Measurements from ENCODE around the gene JHY.
A peak's percentile ranks its signal among the peaks of the same experiment; 100 is the strongest.

The JHY gene

DNA sequence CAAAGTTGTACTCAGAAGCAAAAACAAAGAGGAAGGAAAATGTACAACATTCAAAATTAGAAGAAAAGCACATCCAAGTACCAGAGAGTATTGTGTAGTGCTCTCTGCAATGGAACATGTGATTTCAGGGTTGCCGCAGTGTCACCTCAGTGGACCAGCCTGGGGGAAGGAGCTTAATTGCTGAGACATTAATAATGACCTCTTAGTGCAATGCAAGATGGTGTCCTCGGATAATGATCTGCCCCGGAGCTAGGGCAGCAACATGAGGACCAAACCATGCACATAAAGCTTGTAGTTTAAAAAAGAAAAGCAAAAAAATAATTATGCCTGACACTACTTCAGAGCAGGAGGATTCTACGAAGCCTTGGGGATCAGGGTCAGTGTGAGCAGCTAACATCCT lies 11.3 kb upstream of the JHY start:
- DNase-seq (ENCODE audit: low read depth in 2 of 2, low spot score in 1 of 2): no peak

DNA sequence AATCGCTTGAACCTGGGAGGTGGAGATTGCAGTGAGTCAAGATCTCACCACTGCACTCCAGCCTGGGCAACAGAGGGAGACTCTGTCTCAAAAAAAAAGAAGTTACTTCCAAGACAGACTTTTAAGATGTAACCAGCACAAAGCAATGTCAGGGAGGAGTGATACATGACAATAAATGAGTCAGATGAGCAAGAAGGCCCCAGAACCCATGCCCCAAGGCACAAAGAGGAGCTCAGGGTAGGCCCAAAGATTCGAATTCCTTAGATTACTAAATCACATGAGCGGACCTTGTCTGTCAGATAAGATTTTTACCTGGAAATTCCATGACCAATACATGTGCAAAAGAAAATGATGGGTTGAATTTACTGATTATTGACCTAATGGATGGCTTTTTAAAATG lies 10.5 kb upstream of the JHY start:
- DNase-seq (ENCODE audit: low read depth in 2 of 2, low spot score in 1 of 2): no peak

DNA sequence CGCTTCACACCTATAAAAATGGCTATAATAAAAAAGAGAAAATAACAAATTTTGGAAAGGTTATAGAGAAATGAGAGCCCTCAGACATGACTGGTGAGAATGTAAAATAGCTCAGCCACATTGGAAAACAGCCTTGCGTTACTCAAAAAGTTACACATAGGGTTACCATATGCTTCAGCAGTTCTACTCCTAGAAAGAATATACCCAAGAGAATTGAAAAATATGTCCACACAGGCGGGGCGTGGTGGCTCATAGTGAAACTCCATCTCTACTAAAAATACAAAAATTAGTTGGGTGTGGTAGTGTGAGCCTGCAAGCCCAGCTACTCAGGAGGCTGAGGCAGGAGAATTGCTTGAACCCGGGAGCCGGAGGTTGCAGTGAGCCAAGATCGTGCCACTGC lies 7.6 kb upstream of the JHY start:
- no peak for DNase-seq (ENCODE audit: low read depth in 2 of 2, low spot score in 1 of 2)

DNA sequence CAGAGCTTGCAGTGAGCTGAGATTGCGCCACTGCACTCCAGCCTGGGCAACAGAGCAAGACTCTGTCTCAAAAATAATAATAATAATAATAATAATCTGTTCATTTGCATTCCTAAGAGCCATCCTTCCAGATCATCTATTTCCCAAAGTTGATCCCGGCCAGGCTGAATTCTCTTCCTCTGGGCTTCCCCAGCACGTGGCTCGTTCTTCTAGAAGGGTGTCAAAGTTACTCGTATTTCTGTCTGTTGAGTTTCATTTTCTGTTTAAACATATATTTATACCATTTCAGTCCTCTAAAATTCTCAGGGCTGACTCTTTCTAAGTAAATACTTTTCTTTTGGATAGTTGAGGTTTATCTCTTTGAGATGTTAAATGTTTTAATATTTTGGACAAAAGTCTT lies 4.8 kb upstream of the JHY start:
- no peak for DNase-seq (ENCODE audit: low read depth in 2 of 2, low spot score in 1 of 2)

DNA sequence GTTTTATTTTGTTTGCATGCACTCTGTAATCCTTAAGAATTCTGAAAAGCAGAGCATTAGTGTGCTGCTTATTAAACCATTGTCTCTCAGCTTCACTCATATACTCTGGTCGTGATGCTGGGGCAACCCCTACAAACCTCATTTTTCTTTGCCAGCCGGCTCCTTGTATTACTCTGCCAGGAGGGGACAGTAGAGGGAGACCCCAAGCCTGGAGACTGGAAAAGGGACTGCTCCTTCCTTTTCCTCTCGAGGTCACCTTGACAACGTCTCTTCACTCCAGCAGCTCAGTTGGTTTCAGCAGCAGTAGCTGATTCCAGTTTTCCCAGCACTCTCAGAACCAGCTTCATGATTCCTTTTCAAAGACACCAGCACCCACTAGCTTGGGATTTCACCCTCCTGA lies 2.8 kb upstream of the JHY start:
- no peak for DNase-seq (ENCODE audit: low read depth in 2 of 2, low spot score in 1 of 2)

DNA sequence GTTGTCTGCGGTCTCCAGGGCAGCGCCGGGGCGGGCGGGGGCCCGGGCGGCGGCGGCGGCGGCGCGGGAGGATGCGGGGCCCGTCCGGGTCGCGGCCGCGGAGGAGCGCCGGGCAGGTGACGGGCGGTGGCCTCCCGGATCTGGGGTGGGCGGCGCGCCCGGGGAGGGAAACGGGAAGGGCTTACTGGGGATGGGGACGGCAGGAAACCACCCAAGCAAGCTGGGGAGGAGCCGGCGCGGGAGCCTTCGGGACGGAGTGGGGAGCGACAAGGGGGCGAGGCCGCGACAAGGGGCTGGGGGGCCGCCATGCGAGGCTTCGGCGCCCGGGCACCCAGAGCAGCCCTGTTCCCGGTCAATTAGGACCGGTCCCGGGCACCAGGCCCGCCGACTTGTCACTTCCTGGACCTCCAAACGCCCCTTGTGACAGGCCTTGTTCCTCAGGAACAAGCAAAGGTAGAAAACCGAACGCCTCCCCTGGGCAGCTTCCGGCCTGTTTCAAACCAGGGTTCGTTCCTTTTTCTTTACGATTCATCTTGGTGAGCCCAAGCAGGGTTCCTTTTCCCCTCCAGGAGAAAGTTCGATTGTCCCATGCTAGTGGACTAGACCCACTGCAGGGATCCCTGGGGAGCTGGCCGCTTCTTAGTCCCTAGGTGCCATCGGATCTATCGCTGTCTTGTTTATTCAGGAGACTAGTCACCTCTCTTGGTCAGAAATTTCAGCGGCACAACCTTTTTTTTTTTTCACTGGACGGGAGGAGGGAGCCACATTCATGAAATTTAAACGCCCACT lies 492 bp downstream of the JHY start:
- peak in 1 of 2 donors; percentile 8 for DNase-seq (ENCODE audit: low read depth in 2 of 2, low spot score in 1 of 2)

DNA sequence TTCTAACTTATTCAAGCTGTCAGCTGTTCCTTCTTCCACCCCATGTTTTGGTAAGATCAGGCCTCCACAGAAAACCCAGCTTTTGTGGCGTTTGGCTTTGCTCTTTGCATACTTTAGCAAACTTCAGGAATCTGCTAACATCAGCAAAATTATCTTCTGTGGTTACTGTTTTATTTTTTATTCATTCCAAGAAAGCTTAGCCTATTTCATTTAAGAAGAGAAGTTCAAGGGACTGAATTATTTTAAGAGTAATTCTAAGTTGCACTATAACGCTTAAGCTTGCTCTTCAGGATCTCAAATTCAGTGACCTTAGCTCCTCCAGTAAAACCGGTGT lies 1.1 kb downstream of the JHY start:
- no peak for DNase-seq (ENCODE audit: low read depth in 2 of 2, low spot score in 1 of 2)

DNA sequence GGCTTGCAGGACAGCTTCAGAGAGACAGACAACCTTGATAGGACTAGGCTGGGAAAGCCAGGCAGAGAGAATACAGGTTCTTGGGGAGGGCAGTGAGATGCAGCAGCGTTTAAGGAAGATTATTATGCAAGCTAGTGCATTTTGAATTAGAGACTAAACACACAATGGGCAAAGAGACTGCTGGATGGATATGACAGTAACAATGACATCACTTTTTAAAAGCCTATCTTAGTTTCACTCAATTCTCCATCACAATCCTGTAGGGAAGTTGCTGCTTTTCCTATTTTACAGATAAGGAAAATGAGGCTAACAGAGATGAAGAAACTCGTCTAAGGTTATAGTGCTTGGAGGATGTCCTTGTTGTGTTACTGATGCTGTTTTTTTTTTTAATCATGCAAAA lies 5.6 kb downstream of the JHY start:
- DNase-seq (ENCODE audit: low read depth in 2 of 2, low spot score in 1 of 2): no peak

DNA sequence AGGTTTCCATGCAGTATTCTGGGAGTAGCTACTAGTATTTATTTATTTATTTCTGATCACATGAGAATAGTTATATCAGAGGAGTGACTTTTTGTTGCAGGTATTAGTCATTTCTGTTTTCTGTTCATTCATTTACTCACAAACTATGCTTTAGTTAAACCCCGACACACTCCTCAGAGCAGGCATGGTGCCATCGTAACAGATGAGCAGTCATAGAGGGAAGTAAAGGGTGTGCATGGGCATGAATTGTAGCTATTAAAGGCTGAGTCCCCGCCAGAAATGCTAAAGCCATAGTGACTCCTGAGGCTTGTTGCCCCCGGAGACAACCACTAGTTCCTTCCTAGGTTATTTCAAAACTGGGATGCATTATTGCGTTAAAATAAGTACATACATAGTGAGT lies 10.6 kb downstream of the JHY start:
- no peak for DNase-seq (ENCODE audit: low read depth in 2 of 2, low spot score in 1 of 2)

DNA sequence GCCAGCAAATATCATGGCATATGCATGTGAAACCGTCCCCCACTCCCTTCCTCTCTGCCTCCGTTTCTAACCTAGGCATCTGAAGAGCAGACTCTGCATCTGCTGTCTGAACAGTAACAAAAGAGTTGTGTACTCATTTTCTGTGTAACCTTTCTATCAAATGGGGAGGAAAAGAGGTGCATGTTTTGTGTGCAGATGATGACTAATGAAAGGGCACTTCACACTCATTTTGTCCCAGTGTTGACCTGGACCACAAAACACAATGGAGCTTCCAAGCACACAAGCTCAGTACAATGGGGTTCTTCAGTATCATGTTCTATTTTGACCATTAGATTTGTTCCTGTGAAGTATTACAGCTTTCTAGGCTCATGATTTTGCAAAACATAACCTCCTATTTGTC lies 13.0 kb downstream of the JHY start:
- DNase-seq (ENCODE audit: low read depth in 2 of 2, low spot score in 1 of 2): no peak

DNA sequence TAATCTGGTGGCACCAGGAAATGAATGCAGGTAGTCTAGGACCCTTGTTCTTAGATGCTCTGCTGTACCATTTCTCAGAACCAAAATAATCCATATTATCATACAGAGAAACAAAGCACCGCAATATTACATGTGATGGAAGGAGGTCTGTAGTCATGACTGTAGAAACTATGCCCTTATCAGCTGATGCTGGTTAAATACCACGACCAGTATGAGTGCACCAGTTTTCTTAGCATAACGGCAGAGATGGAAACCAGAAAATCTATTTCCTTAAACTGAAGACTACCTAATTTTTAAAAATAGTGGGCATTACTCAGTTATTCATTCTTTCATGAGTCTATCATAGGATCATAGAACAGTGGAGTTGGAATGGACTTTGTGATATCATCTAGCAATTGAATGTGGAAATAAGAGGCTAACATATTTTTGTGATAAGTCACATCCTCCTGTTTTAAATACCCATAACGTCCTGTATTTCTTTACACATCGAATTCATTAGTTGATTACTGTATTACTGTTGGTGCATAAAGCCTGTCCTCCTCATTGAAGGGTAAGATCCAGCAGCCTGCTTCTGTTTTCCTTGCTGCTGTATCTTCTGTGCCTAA lies 15.1 kb downstream of the JHY start:
- no peak for DNase-seq (ENCODE audit: low read depth in 2 of 2, low spot score in 1 of 2)

DNA sequence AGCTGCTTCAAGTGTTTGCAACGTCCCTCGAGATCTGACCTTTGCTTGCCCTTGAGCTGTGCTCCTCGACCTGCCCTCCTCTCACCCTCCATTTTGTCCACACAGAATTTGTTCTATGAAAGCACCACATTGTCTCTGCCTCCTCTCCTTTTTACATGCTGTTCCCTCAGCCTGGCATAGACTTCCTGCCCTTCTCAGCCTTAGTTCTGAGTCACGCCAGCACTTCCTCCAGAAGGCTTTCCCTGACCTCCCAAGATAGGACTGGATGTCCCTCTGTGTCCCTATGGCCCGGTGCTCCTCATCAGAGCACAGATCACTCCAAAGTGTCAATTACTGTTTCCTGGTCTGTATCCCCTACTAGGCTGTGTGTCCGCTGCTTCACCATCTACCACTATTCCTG lies 16.2 kb downstream of the JHY start:
- DNase-seq (ENCODE audit: low read depth in 2 of 2, low spot score in 1 of 2): no peak

DNA sequence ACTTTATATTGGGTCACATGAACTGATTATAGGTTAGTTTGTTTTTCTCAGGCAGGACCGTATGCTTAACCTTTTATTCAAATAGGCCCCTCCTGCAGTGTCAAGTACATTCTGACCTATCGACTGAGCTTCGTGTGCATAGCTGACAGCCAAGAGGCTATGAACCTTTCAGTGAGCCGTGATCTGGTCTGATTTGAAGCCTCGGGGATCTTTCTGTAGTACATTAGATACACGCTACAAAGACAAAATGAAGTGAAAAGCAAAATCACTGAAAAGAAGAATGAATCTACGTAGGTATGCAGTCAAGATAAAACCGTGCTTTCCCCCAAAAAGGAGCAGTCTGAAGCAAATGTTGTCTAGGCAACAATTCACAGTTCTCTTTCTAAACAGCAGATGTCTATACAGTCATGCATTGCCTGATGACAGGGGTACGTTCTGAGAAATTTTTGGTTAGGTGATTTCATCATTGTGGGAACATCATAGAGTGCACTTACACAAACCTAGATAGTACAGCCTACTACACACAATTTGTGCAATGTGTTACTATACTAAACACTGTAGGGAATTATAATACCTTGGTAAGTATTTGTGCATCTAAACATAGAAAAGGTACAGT lies 18.1 kb downstream of the JHY start:
- DNase-seq (ENCODE audit: low read depth in 2 of 2, low spot score in 1 of 2): no peak

DNA sequence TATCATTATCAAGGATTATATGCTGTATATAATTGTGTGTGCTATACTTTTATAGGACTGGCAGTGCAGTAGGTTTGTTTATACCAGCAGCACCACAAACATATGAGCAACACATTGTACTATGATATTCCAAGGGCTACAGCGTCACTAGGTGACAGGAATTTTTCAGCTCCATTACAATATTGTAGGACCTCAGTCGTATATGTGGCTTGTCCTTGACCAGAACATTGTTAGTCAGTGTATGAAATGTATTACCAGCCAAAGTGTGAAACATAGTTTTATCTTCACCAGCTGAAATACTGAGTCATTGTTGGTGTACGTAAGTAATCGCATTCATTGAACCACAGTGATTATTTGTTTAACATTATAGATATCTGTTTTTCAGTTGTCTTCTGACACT lies 20.4 kb downstream of the JHY start:
- DNase-seq (ENCODE audit: low read depth in 2 of 2, low spot score in 1 of 2): no peak

DNA sequence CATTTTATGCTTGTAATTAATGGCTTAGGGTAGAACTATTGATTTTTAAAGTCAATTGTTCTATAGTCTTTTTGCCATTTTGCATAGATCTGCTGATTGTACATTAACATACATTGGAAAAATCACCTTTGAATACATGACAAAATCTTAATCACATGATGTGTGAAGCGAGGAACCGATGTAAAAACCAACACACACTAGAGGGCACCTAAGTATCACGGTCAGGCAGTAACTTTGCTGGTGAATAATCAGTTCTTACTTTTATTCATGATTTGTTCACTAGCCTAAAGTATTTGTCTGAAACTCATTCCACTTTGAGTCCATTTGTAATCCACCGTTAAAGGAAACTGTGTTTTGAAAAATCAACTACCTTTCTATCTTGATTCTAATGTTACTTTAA lies 28.2 kb downstream of the JHY start:
- no peak for DNase-seq (ENCODE audit: low read depth in 2 of 2, low spot score in 1 of 2)

DNA sequence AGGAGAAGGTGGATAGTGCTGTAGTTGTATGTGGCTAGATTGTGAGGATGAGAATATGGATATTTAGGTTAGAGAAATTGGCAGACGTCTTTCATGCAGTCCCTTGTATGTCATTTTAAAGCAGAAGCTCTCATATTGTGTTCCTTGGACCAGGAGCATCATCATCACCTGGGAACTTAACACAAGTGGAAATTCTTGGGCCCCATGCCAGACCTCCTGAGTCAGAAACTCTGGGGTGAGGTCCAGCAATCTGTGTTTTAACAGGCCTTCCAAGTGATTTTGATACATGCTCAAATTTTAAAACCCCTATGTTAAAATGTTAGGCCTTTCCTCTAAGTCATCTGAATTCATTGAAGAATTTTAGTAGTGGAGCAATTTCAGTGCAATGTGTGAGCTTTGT lies 34.8 kb downstream of the JHY start:
- no peak for DNase-seq (ENCODE audit: low read depth in 2 of 2, low spot score in 1 of 2)

DNA sequence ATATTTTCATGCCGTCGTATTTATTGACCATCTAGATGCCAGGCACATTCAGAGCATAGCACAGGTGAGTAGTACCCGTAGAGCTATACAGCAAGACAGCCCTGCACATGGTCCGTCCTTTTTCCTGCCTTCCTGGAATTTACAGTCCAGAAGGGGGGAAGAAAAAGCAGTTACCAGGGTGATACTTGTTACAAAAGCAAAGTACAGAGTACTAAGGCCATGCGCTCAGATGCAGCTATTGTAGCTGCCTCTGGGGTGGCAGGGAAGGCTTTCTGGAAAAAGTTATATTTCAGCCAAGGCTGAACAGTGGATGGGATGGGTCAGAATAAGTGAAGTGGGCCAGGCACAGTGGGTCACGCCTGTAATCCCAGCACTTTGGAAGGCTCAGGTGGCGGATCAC lies 36.2 kb downstream of the JHY start:
- DNase-seq (ENCODE audit: low read depth in 2 of 2, low spot score in 1 of 2): no peak

DNA sequence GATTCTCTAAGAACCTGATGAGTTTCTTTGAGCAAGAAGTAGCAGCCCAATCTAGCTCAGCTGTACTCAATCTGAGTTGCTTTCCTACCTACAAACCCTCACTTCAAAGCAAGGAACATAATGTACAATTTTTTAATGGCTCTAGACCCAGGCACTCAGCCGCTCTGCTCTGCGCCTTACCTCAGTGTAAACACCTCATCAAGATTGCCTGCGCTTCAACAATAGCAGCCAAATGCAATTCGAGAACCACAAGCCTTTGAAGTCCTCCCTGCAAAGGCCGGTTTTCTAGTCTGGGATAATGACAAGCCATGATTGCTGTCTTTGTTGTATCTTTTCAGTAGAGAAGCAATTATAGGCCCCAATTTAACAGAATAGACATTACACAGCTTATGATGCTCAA lies 38.0 kb downstream of the JHY start:
- DNase-seq (ENCODE audit: low read depth in 2 of 2, low spot score in 1 of 2): no peak

DNA sequence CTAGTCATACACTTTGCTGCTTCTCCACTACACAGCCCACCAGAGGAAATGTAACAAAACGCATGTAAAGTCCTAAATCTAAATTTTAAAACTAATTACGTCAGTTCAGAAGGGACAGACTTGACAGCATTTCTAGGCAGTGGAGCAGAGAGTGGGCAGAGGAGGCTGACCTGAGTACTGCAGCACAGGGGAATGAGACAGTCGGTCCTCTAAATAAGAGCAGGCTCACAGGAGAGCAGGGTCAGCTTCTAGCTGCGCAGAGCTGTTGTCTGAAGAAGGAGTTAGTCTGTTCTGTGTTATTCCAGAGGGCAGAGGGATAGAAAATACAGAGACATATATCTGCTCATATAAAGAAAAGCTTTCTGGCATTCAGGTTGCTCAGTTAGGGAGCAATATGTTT lies 40.3 kb downstream of the JHY start:
- DNase-seq (ENCODE audit: low read depth in 2 of 2, low spot score in 1 of 2): no peak

DNA sequence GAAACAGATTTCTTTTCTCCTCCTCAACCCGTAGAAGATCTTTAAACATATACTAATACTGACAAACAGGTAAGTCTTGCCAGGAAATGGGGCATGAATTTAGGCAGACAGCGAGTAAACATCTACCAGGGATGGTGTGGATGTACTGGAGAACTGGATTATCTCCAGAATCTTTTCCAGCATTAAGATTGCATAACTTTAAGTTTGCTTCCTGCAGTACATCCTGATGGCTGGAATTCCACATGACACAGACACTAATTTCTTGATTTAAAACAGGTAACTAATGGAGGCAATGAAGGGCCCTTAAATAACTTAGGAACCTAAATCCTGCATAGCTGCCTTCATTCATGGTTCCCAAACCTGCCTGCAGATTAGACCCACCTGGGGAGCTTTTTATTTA lies 40.7 kb downstream of the JHY start:
- no peak for DNase-seq (ENCODE audit: low read depth in 2 of 2, low spot score in 1 of 2)

DNA sequence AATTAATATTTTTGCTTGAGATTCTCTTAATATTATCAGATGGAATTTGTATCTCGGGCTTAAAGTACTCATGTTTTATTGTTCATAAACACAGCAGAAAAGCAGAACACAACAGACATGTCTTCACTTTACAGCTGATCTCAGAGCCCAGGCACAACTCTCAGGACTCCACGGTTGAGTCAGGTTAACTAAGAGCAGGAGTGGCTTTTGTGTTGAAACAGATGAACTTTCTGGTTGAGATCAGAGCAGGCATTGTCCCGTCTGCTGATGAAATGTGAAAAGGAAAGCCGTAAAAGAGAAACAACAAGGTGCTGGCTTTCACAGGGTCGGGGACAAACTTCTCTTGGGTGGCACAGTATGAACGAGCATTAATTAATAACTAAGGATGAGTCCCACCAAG lies 49.0 kb downstream of the JHY start:
- no peak for DNase-seq (ENCODE audit: low read depth in 2 of 2, low spot score in 1 of 2)

DNA sequence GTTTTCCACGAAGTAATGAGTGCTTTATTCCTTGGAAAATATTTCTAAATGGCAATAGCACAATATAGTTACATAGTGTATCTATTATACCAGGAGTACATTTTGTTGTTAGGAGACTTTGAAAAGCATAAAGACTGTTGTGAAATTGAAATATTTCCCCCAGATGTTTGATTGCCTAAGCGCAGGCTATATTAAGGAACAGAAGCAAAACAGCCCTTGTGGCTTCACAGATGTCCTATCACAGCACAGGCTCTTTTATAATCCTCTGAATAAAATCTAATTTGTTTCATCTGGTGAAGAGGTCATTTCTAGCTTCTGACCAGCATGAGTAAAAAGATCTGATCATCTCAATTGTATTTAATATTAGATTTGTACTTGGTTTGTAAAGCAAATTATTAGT lies 50.9 kb downstream of the JHY start:
- DNase-seq (ENCODE audit: low read depth in 2 of 2, low spot score in 1 of 2): no peak

DNA sequence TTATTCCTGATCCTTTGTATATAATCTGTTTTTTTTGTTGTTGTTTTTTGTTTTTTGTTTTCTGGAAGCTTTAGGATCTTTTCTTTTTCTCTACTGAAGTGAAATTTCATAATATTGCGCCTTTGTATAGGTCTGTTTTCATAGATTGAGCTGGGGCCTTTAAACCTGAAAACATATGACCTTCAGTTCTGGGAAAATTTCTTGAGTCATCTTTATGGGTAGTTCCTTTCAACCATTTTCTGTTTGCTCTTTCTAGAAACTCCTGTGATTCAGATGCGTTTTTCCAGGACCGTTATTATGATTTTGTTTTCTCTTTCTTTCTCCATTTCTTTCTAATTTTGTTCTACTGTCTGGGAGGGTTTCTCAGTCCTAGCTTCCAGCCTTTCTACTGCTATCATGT lies 55.4 kb downstream of the JHY start:
- no peak for DNase-seq (ENCODE audit: low read depth in 2 of 2, low spot score in 1 of 2)
